ENCODE data around the gene CLPTM1L.
"Not testable (repeated sequence)": the region's sequence is repeated elsewhere in the genome, so short reads cannot be mapped to it uniquely, and the experiment has no call there.

CLPTM1L gene

GRCh38 chr5:1326901-1327756 is 17.8 kb downstream of the CLPTM1L start:
- not testable (repeated sequence) for DNase-seq (ENCODE audit: extremely low spot score)
- TF ChIP-seq PKNOX1 (IDR thresholded peaks at IDR 0.05): peak; percentile 60
- ChIA-PET CTCF (interaction anchor here (1.0 kb wide), 1 partner anchor 10 kb away, joined by 4 read pairs; no protein-coding TSS in a partner anchor), POLR2A (interaction anchor here (0.7 to 4.6 kb wide), 2 partner anchors 19 to 65 kb away, joined by 3 to 26 read pairs; partner anchors contain the start of gene CLPTM1L)

GRCh38 chr5:1326532-1326875 is 18.4 kb downstream of the CLPTM1L start:
- ChIA-PET POLR2A (interaction anchor here (0.7 to 4.6 kb wide), 2 partner anchors 19 to 65 kb away, joined by 3 to 26 read pairs; partner anchors contain the start of gene CLPTM1L), CTCF (interaction anchor here (1.0 kb wide), 1 partner anchor 9 kb away, joined by 4 read pairs; no protein-coding TSS in a partner anchor)
- DNase-seq (ENCODE audit: extremely low spot score): not testable (repeated sequence)

GRCh38 chr5:1325870-1326531 is 18.9 kb downstream of the CLPTM1L start:
- POLR2A ChIA-PET: interaction anchor here (4.6 kb wide), 1 partner anchor 20 kb away, joined by 26 read pairs; the partner anchor contains the start of gene CLPTM1L
- CTCF ChIA-PET: no interaction called here

GRCh38 chr5:1325191-1325741 is 19.6 kb downstream of the CLPTM1L start:
- ChIA-PET POLR2A (interaction anchor here (4.6 kb wide), 1 partner anchor 20 kb away, joined by 26 read pairs; the partner anchor contains the start of gene CLPTM1L), CTCF (interaction anchor here (0.6 kb wide), 1 partner anchor 295 kb away, joined by 3 read pairs; no protein-coding TSS in a partner anchor)
- no peak for DNase-seq (ENCODE audit: extremely low spot score)
- no peak for TF ChIP-seq L3MBTL2 (conservative IDR thresholded peaks at IDR 0.05)

More at GRCh38 chr5:1325870-1326531, 18.9 kb downstream of the CLPTM1L start:
- TF ChIP-seq LEF1 (IDR thresholded peaks at IDR 0.05; ENCODE audit: borderline replicate concordance): no peak
- TF ChIP-seq FOXK2 (IDR thresholded peaks at IDR 0.05): no peak
- no peak for DNase-seq (ENCODE audit: extremely low spot score)

- no peak for DNase-seq (ENCODE audit: extremely low spot score)
- TF ChIP-seq BHLHE40 (IDR thresholded peaks at IDR 0.05; ENCODE audit: borderline replicate concordance) (no peak), HDGF (IDR thresholded peaks at IDR 0.05; ENCODE audit: borderline replicate concordance) (no peak), FOXM1 (IDR thresholded peaks at IDR 0.05; ENCODE audit: borderline replicate concordance) (no peak), FOXA1 (IDR thresholded peaks at IDR 0.05) (no peak), SP1 (IDR thresholded peaks at IDR 0.05) (no peak), TARDBP (IDR thresholded peaks at IDR 0.05) (no peak), ZNF384 (IDR thresholded peaks at IDR 0.05) (no peak), FOXK2 (IDR thresholded peaks at IDR 0.05) (no peak), ELF4 (IDR thresholded peaks at IDR 0.05) (no peak)
- CTCF ChIA-PET: interaction anchor here (0.6 kb wide), 1 partner anchor 295 kb away, joined by 3 read pairs; no protein-coding TSS in a partner anchor
- POLR2A ChIA-PET: no interaction called here
Measured at GRCh38 chr5:1324719-1325190, 20.1 kb downstream of the CLPTM1L start.

- ChIA-PET CTCF (no interaction called here), POLR2A (no interaction called here)
- TF ChIP-seq HDGF (IDR thresholded peaks at IDR 0.05; ENCODE audit: borderline replicate concordance) (no peak), SP1 (IDR thresholded peaks at IDR 0.05) (no peak)
- no peak for DNase-seq (ENCODE audit: extremely low spot score)
Measured at GRCh38 chr5:1324301-1324700, 20.6 kb downstream of the CLPTM1L start.

GRCh38 chr5:1323803-1324173 is 21.1 kb downstream of the CLPTM1L start:
- TF ChIP-seq ZNF384 (IDR thresholded peaks at IDR 0.05): no peak
- no peak for TF ChIP-seq FOXM1 (IDR thresholded peaks at IDR 0.05; ENCODE audit: borderline replicate concordance)
- no peak for TF ChIP-seq HDGF (IDR thresholded peaks at IDR 0.05; ENCODE audit: borderline replicate concordance)
- TF ChIP-seq TARDBP (IDR thresholded peaks at IDR 0.05): no peak
- no peak for TF ChIP-seq CTBP1 (IDR thresholded peaks at IDR 0.05; ENCODE audit: borderline replicate concordance)
- TF ChIP-seq SP1 (IDR thresholded peaks at IDR 0.05): no peak
- TF ChIP-seq SUZ12 (IDR thresholded peaks at IDR 0.05): no peak
- TF ChIP-seq FOXA1 (IDR thresholded peaks at IDR 0.05): no peak
- no peak for TF ChIP-seq LEF1 (IDR thresholded peaks at IDR 0.05; ENCODE audit: borderline replicate concordance)
- TF ChIP-seq ARNT (IDR thresholded peaks at IDR 0.05): no peak
- TF ChIP-seq NFRKB (IDR thresholded peaks at IDR 0.05): no peak
- no peak for TF ChIP-seq FOXK2 (IDR thresholded peaks at IDR 0.05)
- TF ChIP-seq BHLHE40 (IDR thresholded peaks at IDR 0.05; ENCODE audit: borderline replicate concordance): no peak
- TF ChIP-seq L3MBTL2 (conservative IDR thresholded peaks at IDR 0.05): no peak
- TF ChIP-seq PKNOX1 (IDR thresholded peaks at IDR 0.05): no peak
- no peak for TF ChIP-seq ELF4 (IDR thresholded peaks at IDR 0.05)
- ChIA-PET POLR2A (no interaction called here), CTCF (no interaction called here)
- DNase-seq (ENCODE audit: extremely low spot score): no peak

Data from HEK293T (cell line).